ENCODE measurements around the gene CDK5RAP3. TPM values are rescaled to one million over a fixed set of nuclear protein-coding genes. Genes with fewer than 3 reads are reported as not detected.
A peak's percentile ranks its signal among the peaks of the same experiment; 100 is the strongest.

Gene CDK5RAP3
- total RNA-seq, 1 donor from 2014 or later, result 148 TPM

GRCh38 chr17:48027322-48027981 lies 56.5 kb downstream of the CDK5RAP3 start:
- Mint-ChIP-seq H3K4me1 (ENCODE audit: unreplicated experiment) (peaks cover 56% of the 10 kb centered on the region), H3K27ac (ENCODE audit: unreplicated experiment) (peak overlapping the region; percentile 93), H3K36me3 (ENCODE audit: unreplicated experiment) (no peaks in the 10 kb centered on the region), H3K4me3 (ENCODE audit: unreplicated experiment) (no peak overlapping the region), H3K27me3 (ENCODE audit: unreplicated experiment) (no peaks in the 10 kb centered on the region), H3K9me3 (ENCODE audit: unreplicated experiment) (no peaks in the 10 kb centered on the region)
- no peak for TF ChIP-seq CTCF (IDR thresholded peaks at IDR 0.05)
- DNase-seq (ENCODE audit: extremely low spot score, unreplicated experiment), result no peak

DNA sequence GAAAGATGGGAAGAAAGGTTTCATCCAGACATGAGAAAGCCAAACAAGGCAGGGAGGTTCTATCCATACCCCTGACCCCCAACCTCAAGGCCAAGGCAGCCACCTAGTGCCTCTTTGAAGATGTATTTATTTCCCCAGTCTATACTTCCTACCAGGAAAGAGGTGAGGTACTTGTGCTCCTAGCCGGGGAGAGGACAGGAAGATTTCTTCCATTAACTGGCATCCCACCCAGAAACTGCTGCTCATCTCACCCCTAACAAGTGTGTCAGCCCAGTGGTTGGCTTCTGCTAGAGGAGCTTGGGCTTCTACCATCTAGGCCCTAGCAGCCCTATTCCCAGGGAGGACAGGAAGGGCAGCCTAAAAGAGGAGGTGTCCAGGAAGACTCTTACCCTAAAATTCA lies 57.8 kb downstream of the CDK5RAP3 start:
- DNase-seq (ENCODE audit: extremely low spot score, unreplicated experiment), result no peak
- no peaks in the 10 kb centered on the region for H3K9me3 Mint-ChIP-seq (ENCODE audit: unreplicated experiment)
- H3K36me3 Mint-ChIP-seq (ENCODE audit: unreplicated experiment), result no peaks in the 10 kb centered on the region
- no peak overlapping the region for H3K4me3 Mint-ChIP-seq (ENCODE audit: unreplicated experiment)
- H3K27ac Mint-ChIP-seq (ENCODE audit: unreplicated experiment), result no peak overlapping the region
- no peaks in the 10 kb centered on the region for H3K27me3 Mint-ChIP-seq (ENCODE audit: unreplicated experiment)
- no peak for TF ChIP-seq CTCF (IDR thresholded peaks at IDR 0.05)
- H3K4me1 Mint-ChIP-seq (ENCODE audit: unreplicated experiment), result peaks cover 46% of the 10 kb centered on the region

DNA sequence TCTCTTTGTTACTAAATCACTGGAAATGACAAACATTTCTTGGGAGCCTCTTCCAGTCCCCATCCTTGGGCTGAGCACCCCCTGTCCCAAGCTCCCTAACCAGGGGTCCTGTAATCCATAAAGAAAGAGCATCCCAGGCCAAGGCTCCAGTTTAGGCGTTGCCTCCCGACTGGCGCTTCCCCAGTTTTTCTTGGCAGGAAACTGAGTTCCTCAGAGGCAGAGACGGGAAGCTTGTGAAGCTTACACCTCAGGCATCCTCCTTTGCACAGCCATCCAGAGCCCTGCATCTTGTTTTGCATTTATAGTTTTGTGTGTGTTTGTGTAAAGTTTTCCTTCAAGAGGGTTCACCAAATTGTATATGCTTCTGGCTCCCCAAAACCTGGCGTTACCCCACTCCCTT lies 59.6 kb downstream of the CDK5RAP3 start:
- no peak for TF ChIP-seq CTCF (IDR thresholded peaks at IDR 0.05)
- no peaks in the 10 kb centered on the region for H3K9me3 Mint-ChIP-seq (ENCODE audit: unreplicated experiment)
- H3K27me3 Mint-ChIP-seq (ENCODE audit: unreplicated experiment), result no peaks in the 10 kb centered on the region
- H3K4me3 Mint-ChIP-seq (ENCODE audit: unreplicated experiment), result no peak overlapping the region
- H3K4me1 Mint-ChIP-seq (ENCODE audit: unreplicated experiment), result peaks cover 34% of the 10 kb centered on the region
- no peaks in the 10 kb centered on the region for H3K36me3 Mint-ChIP-seq (ENCODE audit: unreplicated experiment)
- peak overlapping the region; percentile 88 for H3K27ac Mint-ChIP-seq (ENCODE audit: unreplicated experiment)
- no peak for DNase-seq (ENCODE audit: extremely low spot score, unreplicated experiment)

Other genes with a start within 250 kb of the CDK5RAP3 start
- gene TBX21, start 237.9 kb upstream of the CDK5RAP3 start, total RNA-seq, result not detected in 2 replicates
- gene OSBPL7, start 149.3 kb upstream of the CDK5RAP3 start, total RNA-seq, result 16.8 and 18.0 TPM in 2 replicates
- 41.0 and 41.8 TPM in 2 replicates for gene MRPL10, start 139.6 kb upstream of the CDK5RAP3 start, total RNA-seq
- 0.54 and 0.84 TPM in 2 replicates for gene LRRC46, start 139.4 kb upstream of the CDK5RAP3 start, total RNA-seq
- 25.4 and 25.6 TPM in 2 replicates for gene SCRN2, start 129.8 kb upstream of the CDK5RAP3 start, total RNA-seq
- 0.16 TPM in 1 of 2 replicates, not detected in the other for gene SP6, start 120.0 kb upstream of the CDK5RAP3 start, total RNA-seq
- gene SP2, start 74.9 kb upstream of the CDK5RAP3 start, total RNA-seq, result 19.9 and 20.7 TPM in 2 replicates
- gene PNPO, start 29.5 kb upstream of the CDK5RAP3 start, total RNA-seq, result 9.0 and 9.2 TPM in 2 replicates
- not detected in 2 replicates for gene PRR15L, start 13.2 kb upstream of the CDK5RAP3 start, total RNA-seq
- 49.4 and 53.4 TPM in 2 replicates for gene COPZ2, start 66.7 kb downstream of the CDK5RAP3 start, total RNA-seq
- 250 and 278 TPM in 2 replicates for gene NFE2L1, start 77.2 kb downstream of the CDK5RAP3 start, total RNA-seq
- gene CBX1, start 130.4 kb downstream of the CDK5RAP3 start, total RNA-seq, result 74.4 and 76.5 TPM in 2 replicates
- gene SNX11, start 136.7 kb downstream of the CDK5RAP3 start, total RNA-seq, result 16.2 and 18.3 TPM in 2 replicates